HCT116 (cell line): ENCODE results near the gene PRRX2.

Experiments used
- CBX3 ChIP-seq: IDR thresholded peaks from 2 replicates; pipeline ENCODE4 v1.6.1; 2012; ENCODE audit warnings: low read depth
- CTCF ChIP-seq, 3 experiments: fragments of 200-600 bp in 1 of 3; sonication (generic) in 1 of 3; IDR thresholded peaks in 2 of 3; conservative IDR thresholded peaks in 1 of 3; 2 replicates each; pipeline ENCODE4 v1.5.1; 2012 to 2017; ENCODE audit warnings: low read depth in 2 of 3, low read length in 2 of 3, antibody characterized with exemption in 1 of 3, borderline replicate concordance in 1 of 3, control low read depth in 1 of 3, mild to moderate bottlenecking in 1 of 3, mixed read lengths in 1 of 3, mixed run types in 1 of 3, moderate library complexity in 1 of 3; ENCODE audit not compliant: insufficient read depth in 1 of 3
- SP1 ChIP-seq: IDR thresholded peaks from 2 replicates; pipeline ENCODE4 v1.6.1; 2012; ENCODE audit warnings: low read depth
- ZBTB33 ChIP-seq: IDR thresholded peaks from 2 replicates; pipeline ENCODE4 v1.6.1; 2011; ENCODE audit warnings: mild to moderate bottlenecking, low read length, moderate library complexity; ENCODE audit not compliant: insufficient replicate concordance; ENCODE audit errors: extremely low read depth

GRCh38 chr9:129713402-129713679 is 47.9 kb downstream of the PRRX2 start:
- TF ChIP-seq CTCF (IDR thresholded peaks at IDR 0.05 in 2 of 3, conservative IDR thresholded peaks at IDR 0.05 in 1 of 3; ENCODE audit: borderline replicate concordance in 1 of 3, insufficient read depth in 1 of 3, low read depth in 2 of 3, low read length in 2 of 3) (no peak), CBX3 (no peak), ZBTB33 (no peak), SP1 (no peak)
